TTC549 (cell line): Measurements from ENCODE around the gene ITPRID2.

Source experiments
- FAIRE-seq: peaks from 2 replicates; lab custom pipeline; 2012; peaks lifted over from hg19 to GRCh38; lab: Jason Lieb, UNC

ITPRID2 gene

DNA sequence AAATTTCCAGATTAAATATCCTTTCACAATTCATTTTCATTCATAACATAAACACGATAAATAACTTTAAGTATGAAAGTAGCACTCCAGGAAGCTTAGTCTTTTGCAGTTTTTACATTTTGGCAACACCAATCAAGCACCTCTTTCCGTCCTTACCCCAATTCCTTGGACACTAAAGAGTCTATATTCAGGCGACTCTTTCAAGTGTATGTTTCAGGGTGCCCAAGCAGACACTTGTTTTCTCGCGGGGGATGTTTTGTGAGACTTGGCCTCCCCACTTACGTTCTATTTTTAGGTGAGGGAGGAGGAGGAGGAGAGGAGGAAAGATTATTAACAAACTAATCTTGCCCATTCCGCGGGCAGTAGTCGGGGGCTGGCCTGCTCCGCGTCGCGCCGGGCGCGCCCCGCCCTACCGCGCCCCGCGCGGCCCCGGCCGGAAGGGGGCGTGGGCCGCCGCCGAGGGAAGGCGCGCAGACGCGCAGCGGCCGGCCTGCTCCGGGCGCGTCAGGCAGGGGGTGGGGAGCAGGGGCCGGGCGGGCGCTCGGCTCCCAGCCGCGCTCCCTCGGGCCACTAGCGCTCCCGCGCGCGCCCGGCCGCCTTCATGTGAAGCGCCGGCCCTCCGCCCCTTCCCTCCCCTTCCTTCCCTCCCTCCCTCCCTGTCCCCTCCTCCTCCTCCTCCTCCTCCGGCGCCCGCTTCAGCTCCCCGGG is at the start of gene ITPRID2:
TSS of gene ITPRID2 (plus strand) at position 473 of the 708 bp plus-strand sequence. CDS start 337 bp downstream, outside the sequence.
- FAIRE-seq, result no peak

- no peak for FAIRE-seq
Measured at GRCh38 chr2:181844551-181845290, 46.8 kb upstream of the ITPRID2 start.

- no peak for FAIRE-seq
Measured at GRCh38 chr2:181846399-181847197, 44.9 kb upstream of the ITPRID2 start.

DNA sequence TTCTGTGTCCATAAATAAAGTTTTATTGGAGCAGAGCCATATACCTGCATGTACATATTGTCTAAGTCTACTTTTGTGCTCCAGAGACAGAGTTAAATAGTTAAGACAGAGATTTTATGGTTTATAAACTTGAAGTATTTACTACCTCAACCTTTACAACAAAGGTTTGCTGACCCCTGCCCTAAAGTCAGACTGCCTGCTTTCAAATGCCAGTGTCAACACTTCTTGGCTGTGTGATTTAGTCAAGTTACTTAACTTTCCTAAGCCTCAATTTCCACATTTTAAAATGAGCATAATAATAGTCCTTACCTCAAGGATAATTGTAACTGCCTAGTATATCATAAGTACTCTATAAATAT is 44.4 kb upstream of the ITPRID2 start:
- FAIRE-seq, result no peak

DNA sequence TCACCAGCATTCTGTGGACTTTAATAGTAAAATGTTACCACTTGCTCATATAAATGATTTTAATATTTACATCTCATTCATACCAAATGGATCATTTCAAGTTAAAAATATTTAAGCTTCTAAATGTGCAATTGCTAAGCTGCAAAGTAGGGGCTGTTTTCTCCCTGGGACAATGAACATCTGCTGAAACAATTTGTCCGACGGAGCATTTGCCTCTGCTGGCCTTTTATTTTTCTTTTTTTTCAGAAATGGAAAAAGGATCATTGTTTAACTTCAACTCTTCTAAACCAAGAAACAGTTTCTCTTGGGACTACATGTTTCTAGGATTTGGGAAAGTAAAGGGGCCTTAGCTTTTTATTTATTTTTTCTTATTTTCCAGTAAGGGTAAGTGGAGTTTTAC is 43.8 kb upstream of the ITPRID2 start:
- FAIRE-seq, result no peak

DNA sequence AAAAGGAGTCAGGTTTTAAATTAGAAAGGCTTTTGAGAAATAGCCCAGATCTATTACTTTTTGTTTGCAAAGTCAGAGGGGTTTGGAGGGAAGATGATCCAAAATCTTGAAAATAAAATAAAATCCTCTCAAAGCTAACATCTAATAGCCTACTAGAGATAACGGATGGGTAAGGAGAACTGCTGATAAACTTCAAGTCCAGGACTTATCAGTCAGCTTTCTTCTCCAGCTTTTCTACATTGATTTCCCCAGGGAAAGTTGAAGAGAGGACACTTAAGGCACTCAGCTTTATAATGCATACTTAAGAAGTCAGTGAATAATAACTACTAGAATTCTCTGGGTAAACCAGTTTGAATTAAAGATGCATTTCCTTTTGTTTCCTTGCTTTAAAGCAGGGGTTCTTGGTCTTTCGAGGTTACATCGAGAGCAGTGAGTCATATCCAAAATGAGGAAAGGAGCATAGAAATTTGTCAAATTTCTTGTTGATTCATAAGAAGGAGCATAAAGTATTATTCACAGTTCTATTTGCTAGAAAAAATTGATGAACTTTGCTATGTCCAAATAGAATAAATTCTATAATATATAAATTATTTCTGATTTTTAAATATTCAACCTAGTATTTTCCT is 43.2 kb upstream of the ITPRID2 start:
- no peak for FAIRE-seq

DNA sequence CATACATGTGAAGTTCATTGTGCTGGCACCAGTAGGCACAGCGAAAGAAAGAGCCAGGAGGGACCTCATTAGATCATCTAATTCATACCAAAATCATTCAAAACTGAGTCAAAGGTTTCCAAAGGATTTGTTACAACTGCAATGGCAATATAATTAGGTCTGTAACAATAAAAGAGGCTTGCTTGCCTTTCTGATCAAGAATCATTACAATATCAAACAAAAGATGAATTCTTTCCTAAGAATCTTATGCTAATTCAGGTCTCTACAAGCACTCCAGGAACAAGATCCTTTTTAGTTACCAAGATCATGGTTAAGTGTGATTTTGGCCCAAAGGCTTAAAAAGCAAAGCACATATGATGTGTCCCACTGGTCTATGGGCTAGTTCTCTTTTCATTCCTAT is 41.9 kb upstream of the ITPRID2 start:
- no peak for FAIRE-seq

- no peak for FAIRE-seq
Measured at GRCh38 chr2:181850936-181851560, 40.5 kb upstream of the ITPRID2 start.

DNA sequence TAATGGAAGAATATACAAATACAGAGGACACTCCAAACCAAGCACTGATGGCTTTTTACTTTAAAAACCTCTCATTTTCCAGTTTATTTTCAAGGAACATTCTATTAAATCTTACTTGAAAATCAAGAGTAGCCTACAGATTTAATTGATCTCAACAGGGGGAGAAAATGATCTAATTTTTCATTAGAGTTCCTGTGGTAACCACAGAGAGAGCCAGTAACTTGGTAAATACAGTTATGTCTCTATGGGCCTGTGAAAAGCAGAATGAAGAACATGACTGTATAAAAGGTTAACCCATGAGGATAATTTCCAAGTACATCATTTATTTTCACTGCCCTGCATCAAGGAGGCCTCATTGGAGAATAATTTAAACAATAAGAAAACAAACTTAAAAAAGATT is 39.8 kb upstream of the ITPRID2 start:
- no peak for FAIRE-seq

- no peak for FAIRE-seq
Measured at GRCh38 chr2:181853696-181854095, 37.8 kb upstream of the ITPRID2 start.

GRCh38 chr2:181857483-181857882 is 34.0 kb upstream of the ITPRID2 start:
- no peak for FAIRE-seq

DNA sequence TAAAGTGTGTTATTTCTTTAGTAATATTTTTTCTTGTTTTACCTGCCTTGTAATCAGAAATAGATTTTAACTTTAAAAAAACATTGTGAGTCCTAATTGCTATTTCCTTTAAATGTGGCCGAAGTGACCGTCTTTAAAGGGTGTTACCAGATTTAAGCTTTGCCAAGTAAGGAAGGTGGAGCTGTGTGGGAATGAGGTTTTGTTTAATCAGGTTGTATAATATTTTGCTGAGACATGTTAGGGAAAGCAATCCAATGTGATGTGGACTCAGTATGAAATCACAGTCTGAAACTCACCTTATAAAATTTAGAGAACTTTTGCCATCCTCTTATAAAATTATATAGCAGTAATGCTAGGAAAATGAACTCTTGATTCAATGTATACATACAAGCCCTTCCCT is 32.9 kb upstream of the ITPRID2 start:
- no peak for FAIRE-seq

DNA sequence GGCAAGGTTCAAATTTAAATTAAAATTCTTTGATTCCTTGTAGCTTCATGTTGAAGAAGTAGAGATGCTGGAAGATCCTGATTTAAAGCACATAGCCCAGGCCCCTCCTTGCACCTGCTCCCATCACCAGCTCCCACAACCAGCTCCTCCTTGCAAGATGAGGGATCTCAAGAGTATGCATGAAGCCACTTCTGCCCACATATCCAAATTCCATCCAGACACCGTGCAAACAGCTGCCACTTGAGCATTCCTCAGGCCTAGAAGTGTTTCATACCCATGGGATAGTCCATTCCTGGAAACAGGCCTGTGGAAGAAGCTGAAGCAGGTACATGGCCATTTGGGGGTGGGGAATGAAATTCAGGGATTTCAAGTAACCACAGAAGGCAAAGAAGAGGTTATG is 32.4 kb upstream of the ITPRID2 start:
- no peak for FAIRE-seq

GRCh38 chr2:181859803-181860202 is 31.7 kb upstream of the ITPRID2 start:
- no peak for FAIRE-seq

DNA sequence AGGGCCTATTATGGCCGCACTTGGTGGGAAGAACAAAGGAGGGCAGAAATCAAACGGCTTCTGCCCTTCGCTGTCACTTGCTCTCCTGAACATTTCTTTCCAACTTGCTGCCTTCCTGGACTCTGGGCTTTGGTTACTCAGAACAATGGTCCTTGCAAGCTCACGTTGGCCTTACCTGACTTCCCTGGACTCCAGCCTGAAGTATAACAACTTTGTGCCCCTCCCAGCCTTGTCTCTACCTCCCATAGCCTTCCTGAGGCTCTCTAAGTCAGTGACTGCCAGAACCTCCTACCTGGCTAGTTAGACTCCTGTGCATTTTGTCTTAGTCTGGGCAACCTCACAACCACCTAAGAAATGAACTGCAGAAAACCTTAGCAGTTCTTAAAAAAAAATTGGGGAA is 30.2 kb upstream of the ITPRID2 start:
- FAIRE-seq, result no peak

GRCh38 chr2:181862583-181863281 is 28.8 kb upstream of the ITPRID2 start:
- FAIRE-seq, result no peak

DNA sequence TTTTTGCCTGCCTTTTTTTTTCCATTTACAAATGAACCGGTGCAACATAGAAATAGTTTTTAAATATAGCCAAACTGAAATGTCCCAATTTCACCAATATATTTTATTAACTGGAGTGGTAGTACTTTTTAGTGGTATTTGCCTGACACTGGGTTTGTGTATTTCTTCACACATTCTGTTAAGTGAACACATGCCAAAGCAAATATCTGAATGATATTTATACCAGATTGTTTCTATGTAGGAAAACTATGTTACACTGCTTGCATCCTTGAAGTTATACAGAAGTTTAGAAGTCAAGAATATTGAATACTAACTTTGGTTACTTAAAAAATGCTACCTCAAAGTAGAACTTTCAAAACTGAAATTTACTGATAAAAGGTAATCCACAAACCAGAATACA is 19.4 kb upstream of the ITPRID2 start:
- FAIRE-seq, result no peak

DNA sequence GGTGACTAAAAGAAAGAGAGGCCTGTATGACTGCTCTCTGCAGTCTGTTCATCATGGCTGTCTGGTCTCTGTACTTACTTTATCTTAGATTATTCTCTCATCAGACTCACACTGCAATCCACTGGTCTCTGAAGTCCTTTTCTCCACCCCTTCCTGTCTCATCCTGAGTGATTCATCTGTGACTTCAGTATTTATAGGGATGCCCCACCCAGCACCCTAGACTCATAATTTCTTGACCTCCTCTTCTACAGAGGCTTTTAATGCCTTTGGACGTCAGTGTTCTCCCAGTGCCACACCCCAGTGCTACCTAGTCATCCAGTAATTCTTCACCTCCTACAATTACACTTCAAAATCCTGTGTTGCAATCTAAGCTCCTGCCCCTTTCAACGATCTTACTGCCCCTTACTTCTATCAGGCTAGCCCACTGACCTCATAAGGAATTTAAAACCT is 14.9 kb upstream of the ITPRID2 start:
- FAIRE-seq, result no peak

- no peak for FAIRE-seq
Measured at GRCh38 chr2:181877181-181877664, 14.3 kb upstream of the ITPRID2 start.

DNA sequence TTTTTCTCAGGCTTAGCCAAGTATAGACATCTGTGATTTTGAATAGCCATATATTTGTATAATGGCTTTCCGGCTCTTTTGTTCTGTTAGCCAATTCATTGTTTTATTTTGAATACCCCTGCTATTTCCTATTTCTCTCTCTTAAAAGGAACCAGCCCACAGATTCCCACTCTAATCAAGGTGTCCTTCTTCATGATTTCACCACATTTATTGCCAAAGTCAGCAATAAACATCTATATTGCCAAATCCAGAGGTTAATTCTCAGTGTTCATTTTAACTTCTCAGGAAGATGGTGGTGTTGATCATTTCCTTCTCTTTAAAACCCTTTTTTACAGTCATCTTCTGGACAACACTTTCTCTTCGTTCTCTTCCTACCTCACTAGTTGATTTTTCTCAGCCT is 13.1 kb upstream of the ITPRID2 start:
- FAIRE-seq, result no peak

DNA sequence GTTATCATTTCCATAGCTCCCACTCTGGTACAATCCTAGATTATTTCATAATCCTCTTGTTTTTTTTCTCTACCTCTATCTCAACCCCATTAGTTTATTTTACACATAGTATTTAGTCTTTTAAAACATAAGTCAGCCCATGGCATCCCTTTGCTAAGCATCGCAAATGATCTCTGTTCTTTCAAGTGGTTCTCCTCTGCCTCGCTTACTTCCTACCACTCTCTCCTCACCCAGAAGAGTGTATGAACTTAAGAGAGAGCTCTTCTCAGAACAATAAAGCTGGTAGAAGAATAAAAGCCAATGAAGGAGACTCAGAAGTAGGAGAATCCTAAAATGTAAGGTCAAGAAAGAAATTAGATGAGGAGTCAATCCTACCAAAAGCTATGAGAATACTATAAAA is 12.2 kb upstream of the ITPRID2 start:
- no peak for FAIRE-seq
